ENCODE data around the gene BAHCC1. TPM values are rescaled to one million over a fixed set of nuclear protein-coding genes. Genes with fewer than 3 reads are reported as not detected.

Gene BAHCC1
- total and polyA plus RNA-seq, 10 of the 15 experiments (the other 5 are each of a cell fraction or from before 2014, with no cell fraction given), result 0.03 to 0.14 (median 0.11) TPM; not detected in 6

GRCh38 chr17:81390873-81391255 lies 4.4 kb upstream of the BAHCC1 start:
- TF ChIP-seq CREB1 (IDR thresholded peaks at IDR 0.05; ENCODE audit: low read depth) (no peak), E2F8 (IDR thresholded peaks at IDR 0.05; ENCODE audit: low read depth, partially characterized antibody) (no peak), BCLAF1 (IDR thresholded peaks at IDR 0.05) (no peak), GATAD2B (conservative IDR thresholded peaks at IDR 0.05; ENCODE audit: low read depth) (no peak), IRF3 (IDR thresholded peaks at IDR 0.05) (no peak), E4F1 (IDR thresholded peaks at IDR 0.05; ENCODE audit: borderline replicate concordance, partially characterized antibody) (no peak), EGR1 (IDR thresholded peaks at IDR 0.05; ENCODE audit: borderline replicate concordance in 1 of 2, low read depth in 2 of 2, low read length in 2 of 2) (no peak), ZBTB33 (IDR thresholded peaks at IDR 0.05) (no peak), EP300 (IDR thresholded peaks at IDR 0.05; ENCODE audit: borderline replicate concordance in 1 of 2, control insufficient read depth in 1 of 2, low read depth in 2 of 2, low read length in 2 of 2) (no peak), NR2C1 (IDR thresholded peaks at IDR 0.05) (no peak), LARP7 (IDR thresholded peaks at IDR 0.05) (no peak), ESRRA (IDR thresholded peaks at IDR 0.05; ENCODE audit: low read length) (no peak)
- FAIRE-seq, result no peak
- H3K4me2 ChIP-seq (ENCODE audit: control insufficient read depth, insufficient read depth), result no peak overlapping the region
- intact Hi-C loops (cut with micrococcal nuclease; ENCODE audit: unreplicated experiment), result loop anchor here (10.0 kb wide), 1 partner anchor 96 kb away; the partner anchor contains the start of gene SLC38A10
- no peaks in the 10 kb centered on the region; the same call in 2 of the 3 replicates for H3K9me3 ChIP-seq (replicated peaks; ENCODE audit: control insufficient read depth, insufficient read depth, low read length)
- no peak for DNase-seq (ENCODE audit: low read depth, low spot score)
- no peaks in the 10 kb centered on the region for H3K36me3 ChIP-seq (ENCODE audit: control insufficient read depth in 2 of 2, insufficient read depth in 2 of 2, low read length in 1 of 2)
- SMC1A ChIA-PET (ENCODE audit: uncharacterized antibody, unreplicated experiment), result no interaction called here
- H3K79me2 ChIP-seq (ENCODE audit: control insufficient read depth, insufficient read depth, low read length), result no peaks in the 10 kb centered on the region
- in situ Hi-C loops (cut with MboI), result no loop called here
- H4K20me1 ChIP-seq (ENCODE audit: control insufficient read depth, insufficient read depth), result no peaks in the 10 kb centered on the region
- H3K9ac ChIP-seq (ENCODE audit: control insufficient read depth, insufficient read depth, low read length), result no peak overlapping the region
- H3K27me3 ChIP-seq (replicated peaks in 1 of 2; ENCODE audit: control insufficient read depth in 2 of 2, insufficient read depth in 2 of 2, low read length in 1 of 2), result peaks cover 24 to 27% of the 10 kb centered on the region in 2 experiments
- POLR2A ChIA-PET, result no interaction called here
- no TSS peak for BruUV-seq (replicated peaks)
- H2AFZ ChIP-seq (ENCODE audit: control insufficient read depth, low read depth, low read length), result no peak overlapping the region
- no peak overlapping the region for H3K4me3 ChIP-seq
- no peak overlapping the region for H3K27ac ChIP-seq (ENCODE audit: control insufficient read depth, insufficient read depth)
- no peaks in the 10 kb centered on the region for H3K4me1 ChIP-seq (ENCODE audit: control insufficient read depth, insufficient read depth, low read length)
- ATAC-seq, result no peak
- CTCF ChIA-PET, result no interaction called here
- RAD21 ChIA-PET (ENCODE audit: unreplicated experiment), result no interaction called here
- WGBS (ENCODE audit: insufficient coverage, insufficient replicate concordance, low lambda C conversion rate, missing lambda C conversion rate), result 38% methylated on average over 13 of the region's 13 CpGs
